GM18870 (cell line): ENCODE data around the gene FBLN7.
"Not testable (repeated sequence)": the region's sequence is repeated elsewhere in the genome, so short reads cannot be mapped to it uniquely, and the experiment has no call there.

ENCODE experiments used
- ATAC-seq: cut with Tn5 transposase; IDR thresholded peaks from one replicate; pipeline ENCODE4 v1.9.1; 2021; ENCODE audit warnings: moderate library complexity; ENCODE audit not compliant: unreplicated experiment

FBLN7 gene

GRCh38 chr2:112138159-112139032 is at the start of gene FBLN7:
Gene FBLN7, plus strand, starts transcription at chr2:112138385. Its CDS starts 271 bp downstream, at chr2:112138656.
- no peak for ATAC-seq

- no peak for ATAC-seq
These were observed 48.8 kb upstream of the FBLN7 start for GRCh38 chr2:112089375-112089774.

- no peak for ATAC-seq
These were observed 45.7 kb upstream of the FBLN7 start for GRCh38 chr2:112092286-112093041.

GRCh38 chr2:112093216-112093615 is 45.0 kb upstream of the FBLN7 start:
- no peak for ATAC-seq

GRCh38 chr2:112095681-112096080 is 42.5 kb upstream of the FBLN7 start:
- ATAC-seq = no peak

- ATAC-seq = no peak
These were observed 42.1 kb upstream of the FBLN7 start for GRCh38 chr2:112096098-112096497.

GRCh38 chr2:112108178-112108832 is 29.9 kb upstream of the FBLN7 start:
- no peak for ATAC-seq

- no peak for ATAC-seq
These were observed 28.9 kb upstream of the FBLN7 start for GRCh38 chr2:112109278-112109677.

GRCh38 chr2:112110966-112111365 is 27.2 kb upstream of the FBLN7 start:
- no peak for ATAC-seq

- ATAC-seq = not testable (repeated sequence)
These were observed 24.8 kb upstream of the FBLN7 start for GRCh38 chr2:112113354-112113753.

- ATAC-seq = no peak
These were observed 20.0 kb upstream of the FBLN7 start for GRCh38 chr2:112118148-112118547.

- ATAC-seq = no peak
These were observed 16.4 kb upstream of the FBLN7 start for GRCh38 chr2:112121682-112122254.

GRCh38 chr2:112129060-112129459 is 9.1 kb upstream of the FBLN7 start:
- no peak for ATAC-seq

GRCh38 chr2:112133344-112133743 is 4.8 kb upstream of the FBLN7 start:
- ATAC-seq = no peak

GRCh38 chr2:112134120-112134519 is 4.1 kb upstream of the FBLN7 start:
- ATAC-seq = no peak

GRCh38 chr2:112136096-112136495 is 2.1 kb upstream of the FBLN7 start:
- no peak for ATAC-seq

- no peak for ATAC-seq
These were observed 548 bp upstream of the FBLN7 start for GRCh38 chr2:112137516-112138158.

GRCh38 chr2:112139033-112139614 is 939 bp downstream of the FBLN7 start:
- not testable (repeated sequence) for ATAC-seq

GRCh38 chr2:112139661-112140204 is 1.5 kb downstream of the FBLN7 start:
- not testable (repeated sequence) for ATAC-seq

- no peak for ATAC-seq
These were observed 2.1 kb downstream of the FBLN7 start for GRCh38 chr2:112140205-112140802.
